Measurements from ENCODE around the gene INTS7.

INTS7 gene

GRCh38 chr1:212055333-212055732, 20.0 kb upstream of the INTS7 start:
- H3K4me3 ChIP-seq (replicated peaks; ENCODE audit: low read depth, low read length) = no peak overlapping the region
- DNase-seq (ENCODE audit: low read depth) = no peak
- TF ChIP-seq CTCF (IDR thresholded peaks at IDR 0.05; ENCODE audit: low read length, missing control alignments) = no peak

- DNase-seq (ENCODE audit: low read depth) = no peak
- TF ChIP-seq CTCF (IDR thresholded peaks at IDR 0.05; ENCODE audit: low read length, missing control alignments) = no peak
- H3K4me3 ChIP-seq (replicated peaks; ENCODE audit: low read depth, low read length) = no peak overlapping the region
These were observed 18.6 kb upstream of the INTS7 start for GRCh38 chr1:212053993-212054392.

DNA sequence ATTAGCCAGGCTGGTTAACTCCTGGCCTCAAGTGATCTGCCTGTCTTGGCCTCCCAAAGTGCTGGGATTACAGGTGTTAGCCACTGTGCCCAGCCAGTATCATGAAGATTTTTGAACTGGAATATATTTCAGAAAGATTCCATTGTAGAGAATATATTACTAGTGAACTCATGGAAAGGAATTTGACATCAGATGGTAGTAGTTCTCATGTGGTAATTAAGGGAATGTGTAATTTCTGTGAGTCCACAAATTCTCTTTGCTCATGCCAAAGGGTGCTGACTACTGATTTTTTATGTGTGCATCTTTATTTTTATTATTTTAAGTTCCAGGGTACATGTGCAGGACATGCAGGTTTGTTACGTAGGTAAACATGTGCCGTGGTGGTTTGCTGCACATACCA, 10.6 kb upstream of the INTS7 start:
- no peak overlapping the region for H3K4me3 ChIP-seq (replicated peaks; ENCODE audit: low read depth, low read length)
- no peak for DNase-seq (ENCODE audit: low read depth)
- no peak for TF ChIP-seq CTCF (IDR thresholded peaks at IDR 0.05; ENCODE audit: low read length, missing control alignments)

DNA sequence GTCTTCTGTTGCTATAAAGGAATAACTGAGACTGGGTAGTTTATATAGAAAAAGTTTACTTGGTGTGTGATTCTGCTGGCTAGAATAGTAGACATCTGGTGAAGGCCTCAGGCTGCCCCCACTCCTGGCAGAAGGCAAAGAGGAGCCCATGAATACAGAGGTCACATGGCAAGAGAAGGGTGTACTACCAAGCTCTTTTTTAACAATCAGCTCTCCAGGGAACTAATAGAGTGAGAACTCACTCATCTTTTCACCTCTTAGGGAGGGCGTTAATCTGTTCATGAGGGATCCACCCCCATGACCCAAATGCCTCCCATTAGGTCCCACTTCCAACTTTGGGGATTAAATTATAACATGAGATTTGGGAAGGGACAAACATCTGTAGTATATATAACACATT, 9.5 kb upstream of the INTS7 start:
- no peak overlapping the region for H3K4me3 ChIP-seq (replicated peaks; ENCODE audit: low read depth, low read length)
- no peak for TF ChIP-seq CTCF (IDR thresholded peaks at IDR 0.05; ENCODE audit: low read length, missing control alignments)
- no peak for DNase-seq (ENCODE audit: low read depth)

DNA sequence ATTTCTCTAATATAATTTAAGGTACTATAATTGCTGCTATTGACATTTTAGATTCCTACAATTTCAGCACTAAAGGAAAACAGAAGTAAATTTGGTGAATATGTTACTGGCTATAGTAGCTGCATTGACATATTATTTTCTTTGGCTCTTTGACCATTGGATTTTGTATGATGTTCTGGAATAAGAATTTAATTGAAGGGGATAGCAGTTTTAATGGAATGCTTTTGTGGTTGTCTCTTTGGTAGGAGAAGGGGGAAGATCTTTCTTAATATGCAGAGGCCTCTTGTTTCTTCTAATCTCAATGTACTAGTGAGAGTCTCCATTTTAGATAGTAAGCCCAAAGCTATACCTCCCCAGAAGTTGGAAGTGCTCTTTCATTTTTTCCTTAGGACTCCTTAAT, 7.1 kb upstream of the INTS7 start:
- no peak overlapping the region for H3K4me3 ChIP-seq (replicated peaks; ENCODE audit: low read depth, low read length)
- no peak for DNase-seq (ENCODE audit: low read depth)

GRCh38 chr1:212040629-212041412, 5.5 kb upstream of the INTS7 start:
- no peak for DNase-seq (ENCODE audit: low read depth)
- TF ChIP-seq CTCF (IDR thresholded peaks at IDR 0.05; ENCODE audit: low read length, missing control alignments) = no peak
- no peak overlapping the region for H3K4me3 ChIP-seq (replicated peaks; ENCODE audit: low read depth, low read length)

More for the DNA sequence above, 7.1 kb upstream of the INTS7 start:
- no peak for TF ChIP-seq CTCF (IDR thresholded peaks at IDR 0.05; ENCODE audit: low read length, missing control alignments)

- TF ChIP-seq CTCF (IDR thresholded peaks at IDR 0.05; ENCODE audit: low read length, missing control alignments) = no peak
- no peak overlapping the region for H3K4me3 ChIP-seq (replicated peaks; ENCODE audit: low read depth, low read length)
- DNase-seq (ENCODE audit: low read depth) = no peak
These were observed 4.3 kb upstream of the INTS7 start for GRCh38 chr1:212039622-212040021.

Data from fibroblast of pulmonary artery (primary cell).